IPS-18a (cell line): Measurements from ENCODE around the gene TPM3.

Experiments used
- H3K27ac ChIP-seq: one replicate; pipeline ENCODE4 v1.5.1; 2013; ENCODE audit warnings: low read length
- H3K27me3 ChIP-seq: one replicate; pipeline ENCODE4 v1.6.1; 2013; ENCODE audit warnings: mild to moderate bottlenecking, low read length; ENCODE audit not compliant: control insufficient read depth, insufficient read depth
- H3K36me3 ChIP-seq: one replicate; pipeline ENCODE4 v1.6.1; 2013; ENCODE audit warnings: low read depth, low read length; ENCODE audit not compliant: control insufficient read depth
- H3K4me1 ChIP-seq: one replicate; pipeline ENCODE4 v1.6.1; 2013; ENCODE audit warnings: low read depth, low read length; ENCODE audit not compliant: control insufficient read depth
- H3K4me3 ChIP-seq: one replicate; pipeline ENCODE4 v1.5.1; 2013; ENCODE audit warnings: low read length
- H3K9ac ChIP-seq: one replicate; pipeline ENCODE4 v1.6.1; 2013; ENCODE audit warnings: mild to moderate bottlenecking, low read length, moderate library complexity
- H3K9me3 ChIP-seq: one replicate; pipeline ENCODE4 v1.6.1; 2013; ENCODE audit warnings: low read depth, low read length; ENCODE audit not compliant: control insufficient read depth

The TPM3 gene

DNA sequence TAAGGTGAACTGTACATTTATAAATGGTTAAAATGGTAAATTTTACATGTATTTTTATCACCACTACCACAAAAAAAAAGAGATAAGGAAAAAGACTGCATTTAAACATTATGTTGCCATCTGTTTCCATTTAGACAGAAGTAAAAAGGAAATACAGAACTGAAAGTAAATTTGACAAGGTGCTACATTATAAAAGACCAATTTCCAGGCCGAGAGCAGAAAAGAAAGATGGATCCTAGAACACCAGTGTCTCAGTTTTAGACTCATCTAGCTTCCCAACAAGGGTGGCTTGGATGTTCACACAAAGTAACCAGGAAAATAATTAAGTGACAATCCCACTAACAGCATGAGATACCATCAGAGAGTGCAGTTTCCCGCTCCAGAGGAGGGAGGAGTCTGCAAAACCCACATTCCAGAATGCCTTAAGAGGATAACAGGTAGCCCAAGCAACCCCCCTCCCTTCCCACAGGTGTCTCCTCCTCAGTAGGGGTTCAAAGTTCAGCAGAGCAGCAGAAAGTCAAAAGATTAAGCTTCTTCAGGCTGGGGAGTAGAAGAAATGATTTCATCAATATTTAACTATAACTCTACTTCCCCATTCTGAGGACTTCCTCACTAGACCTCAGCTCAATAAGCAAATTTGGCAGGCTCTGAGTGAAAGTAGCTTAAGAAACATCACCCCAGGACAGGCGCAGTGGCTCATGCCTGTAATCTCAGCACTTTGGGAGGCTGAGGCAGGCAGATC, 11.8 kb downstream of the TPM3 start:
- no peaks in the 10 kb centered on the region for H3K9me3 ChIP-seq
- H3K9ac ChIP-seq, result no peak overlapping the region
- H3K4me3 ChIP-seq, result peak overlapping the region; percentile 14
- H3K27me3 ChIP-seq, result no peaks in the 10 kb centered on the region
- no peak overlapping the region for H3K27ac ChIP-seq
- H3K36me3 ChIP-seq, result peaks cover 21% of the 10 kb centered on the region
- H3K4me1 ChIP-seq, result peaks cover 18% of the 10 kb centered on the region

GRCh38 chr1:154178911-154179811, 12.7 kb downstream of the TPM3 start:
- H3K9ac ChIP-seq, result no peak overlapping the region
- no peaks in the 10 kb centered on the region for H3K9me3 ChIP-seq
- H3K4me3 ChIP-seq, result no peak overlapping the region
- H3K27me3 ChIP-seq, result no peaks in the 10 kb centered on the region
- H3K27ac ChIP-seq, result no peak overlapping the region
- H3K36me3 ChIP-seq, result peaks cover 27% of the 10 kb centered on the region
- H3K4me1 ChIP-seq, result peaks cover 18% of the 10 kb centered on the region

DNA sequence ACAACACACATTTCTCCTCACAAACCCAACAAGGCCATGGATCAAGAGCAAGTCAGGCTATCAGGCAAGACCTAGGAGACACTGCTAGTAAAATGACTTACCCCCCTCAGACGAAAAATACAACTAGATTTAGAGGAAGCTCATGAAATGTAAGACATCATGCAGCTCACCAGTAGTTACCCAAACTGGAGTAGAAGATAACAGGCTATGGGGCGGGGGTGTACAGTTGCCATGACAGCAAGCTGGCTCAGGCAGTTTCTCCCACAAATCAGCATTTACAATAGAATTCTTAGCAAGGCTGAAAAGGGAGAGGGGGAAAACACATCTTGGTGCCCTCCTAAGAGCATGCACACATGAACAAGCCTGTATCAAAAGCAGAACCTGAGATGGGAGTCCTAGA, 13.9 kb downstream of the TPM3 start:
- Histone ChIP-seq H3K4me1 (peaks cover 18% of the 10 kb centered on the region), H3K27me3 (no peaks in the 10 kb centered on the region), H3K27ac (no peak overlapping the region), H3K36me3 (peaks cover 28% of the 10 kb centered on the region), H3K4me3 (no peak overlapping the region), H3K9ac (no peak overlapping the region), H3K9me3 (no peaks in the 10 kb centered on the region)

- Histone ChIP-seq H3K27ac (no peak overlapping the region), H3K9ac (no peak overlapping the region), H3K4me1 (peaks cover 18% of the 10 kb centered on the region), H3K9me3 (no peaks in the 10 kb centered on the region), H3K4me3 (no peak overlapping the region), H3K27me3 (no peaks in the 10 kb centered on the region), H3K36me3 (peaks cover 45% of the 10 kb centered on the region)
Observed at GRCh38 chr1:154176337-154176736, 15.6 kb downstream of the TPM3 start.

GRCh38 chr1:154174654-154175053, 17.2 kb downstream of the TPM3 start:
- no peak overlapping the region for H3K4me3 ChIP-seq
- H3K27me3 ChIP-seq, result no peaks in the 10 kb centered on the region
- H3K9me3 ChIP-seq, result no peaks in the 10 kb centered on the region
- H3K36me3 ChIP-seq, result peaks cover 62% of the 10 kb centered on the region
- H3K9ac ChIP-seq, result no peak overlapping the region
- peaks cover 12% of the 10 kb centered on the region for H3K4me1 ChIP-seq
- no peak overlapping the region for H3K27ac ChIP-seq

- Histone ChIP-seq H3K27me3 (no peaks in the 10 kb centered on the region), H3K9ac (no peak overlapping the region), H3K36me3 (peaks cover 77% of the 10 kb centered on the region), H3K4me1 (no peaks in the 10 kb centered on the region), H3K9me3 (no peaks in the 10 kb centered on the region), H3K27ac (no peak overlapping the region), H3K4me3 (no peak overlapping the region)
Observed at GRCh38 chr1:154171880-154172279, 20.0 kb downstream of the TPM3 start.

- H3K27ac ChIP-seq, result no peak overlapping the region
- H3K4me1 ChIP-seq, result no peaks in the 10 kb centered on the region
- no peak overlapping the region for H3K4me3 ChIP-seq
- no peak overlapping the region for H3K9ac ChIP-seq
- no peaks in the 10 kb centered on the region for H3K27me3 ChIP-seq
- peaks cover 80% of the 10 kb centered on the region for H3K36me3 ChIP-seq
- H3K9me3 ChIP-seq, result no peaks in the 10 kb centered on the region
Observed at GRCh38 chr1:154171223-154171583, 20.7 kb downstream of the TPM3 start.

DNA sequence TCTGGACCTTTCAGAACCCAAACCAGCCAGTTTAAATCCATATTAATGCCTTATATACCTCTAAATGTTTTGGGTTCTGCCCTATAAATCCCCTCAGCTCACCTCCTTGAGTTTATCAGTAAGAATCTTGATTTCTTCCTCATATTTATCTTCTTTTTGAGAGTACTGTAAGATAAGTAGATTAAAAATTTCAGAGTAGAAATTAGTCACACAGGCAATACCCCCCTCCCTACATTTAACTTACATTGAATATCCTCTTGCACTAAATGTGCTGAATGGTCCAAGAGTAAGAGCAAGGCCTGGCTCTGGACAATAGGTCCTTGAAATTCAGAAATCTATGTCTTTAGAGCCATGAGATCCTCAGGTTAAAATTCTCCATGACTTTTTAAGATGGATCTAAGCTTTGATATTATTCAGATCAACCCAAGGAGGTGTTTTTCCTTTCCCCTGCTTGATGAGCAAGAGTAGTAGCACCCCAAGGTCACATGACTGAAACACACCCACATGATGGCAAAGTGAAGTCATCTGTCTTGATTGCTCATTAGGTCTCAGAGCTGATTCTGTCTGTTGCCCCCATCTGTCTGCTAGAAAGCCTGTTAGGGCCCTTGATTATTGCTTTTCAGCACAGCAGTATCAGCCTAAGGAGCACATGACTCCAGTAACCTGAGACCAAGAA, 21.2 kb downstream of the TPM3 start:
- Histone ChIP-seq H3K9ac (no peak overlapping the region), H3K36me3 (peaks cover 80% of the 10 kb centered on the region), H3K27me3 (no peaks in the 10 kb centered on the region), H3K9me3 (no peaks in the 10 kb centered on the region), H3K27ac (no peak overlapping the region), H3K4me1 (no peaks in the 10 kb centered on the region), H3K4me3 (no peak overlapping the region)

DNA sequence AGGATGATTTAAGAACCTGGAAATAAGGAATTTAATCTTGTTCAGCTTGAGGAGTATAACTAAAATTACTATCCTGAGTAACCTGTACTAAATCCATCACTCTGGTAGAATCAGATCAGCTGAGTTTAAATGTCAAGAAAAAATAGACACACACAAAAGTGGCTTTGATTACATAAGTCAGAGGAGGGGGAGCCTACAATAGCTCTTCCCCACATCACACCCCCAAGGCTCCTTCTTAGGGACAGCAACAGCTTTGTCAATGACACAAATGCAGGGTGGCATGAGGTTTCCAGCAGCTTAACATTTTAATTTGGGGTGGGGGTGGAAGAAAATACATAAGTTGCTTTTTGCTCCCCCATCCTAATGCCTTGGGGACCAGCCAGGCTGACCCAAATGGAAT, 24.4 kb downstream of the TPM3 start:
- peaks cover 89% of the 10 kb centered on the region for H3K36me3 ChIP-seq
- H3K9ac ChIP-seq, result no peak overlapping the region
- no peaks in the 10 kb centered on the region for H3K9me3 ChIP-seq
- H3K27me3 ChIP-seq, result no peaks in the 10 kb centered on the region
- no peaks in the 10 kb centered on the region for H3K4me1 ChIP-seq
- H3K4me3 ChIP-seq, result no peak overlapping the region
- no peak overlapping the region for H3K27ac ChIP-seq

DNA sequence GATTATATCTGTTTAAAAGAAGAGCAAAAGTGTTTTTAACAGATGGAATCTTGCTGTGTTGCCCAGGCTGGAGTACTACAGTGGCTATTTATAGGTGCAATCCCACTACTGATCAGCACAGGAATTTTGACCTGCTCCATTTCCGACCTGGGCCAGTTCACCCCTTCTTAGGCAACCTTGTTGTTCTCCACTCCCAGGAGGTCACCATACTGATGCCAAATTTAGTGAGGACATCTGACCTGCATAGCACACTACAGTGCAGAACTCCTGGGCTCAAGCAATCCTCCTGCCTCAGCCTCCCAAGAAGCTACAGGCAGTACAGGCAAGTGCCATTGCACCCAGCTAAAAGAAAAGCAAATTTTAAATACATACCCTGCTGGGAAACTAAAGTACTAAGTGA, 25.7 kb downstream of the TPM3 start:
- no peak overlapping the region for H3K9ac ChIP-seq
- no peak overlapping the region for H3K4me3 ChIP-seq
- H3K4me1 ChIP-seq, result no peaks in the 10 kb centered on the region
- H3K27me3 ChIP-seq, result no peaks in the 10 kb centered on the region
- H3K27ac ChIP-seq, result no peak overlapping the region
- H3K36me3 ChIP-seq, result peaks cover 86% of the 10 kb centered on the region
- no peaks in the 10 kb centered on the region for H3K9me3 ChIP-seq

GRCh38 chr1:154159554-154159953, 32.3 kb downstream of the TPM3 start:
- no peaks in the 10 kb centered on the region for H3K4me1 ChIP-seq
- no peak overlapping the region for H3K9ac ChIP-seq
- H3K27ac ChIP-seq, result no peak overlapping the region

More at GRCh38 chr1:154159554-154159953, 32.3 kb downstream of the TPM3 start:
- no peak overlapping the region for H3K4me3 ChIP-seq
- peaks cover 75% of the 10 kb centered on the region for H3K36me3 ChIP-seq
- no peaks in the 10 kb centered on the region for H3K9me3 ChIP-seq
- H3K27me3 ChIP-seq, result no peaks in the 10 kb centered on the region
